Body of pancreas (tissue), 4 donors: ENCODE data around the gene TBC1D4. TPM values are rescaled to one million over a fixed set of nuclear protein-coding genes. Genes with fewer than 3 reads are reported as not detected.

Experiments
- ATAC-seq: fragments of 150-250 bp; one replicate; pipeline ENCODE4 v1.9.1; 2016
- DNase-seq, 4 donors: peaks; one replicate each; pipeline ENCODE4 v3.0.0-alpha.2; 2019
- H3K27ac ChIP-seq, 4 donors: fragments of 200-600 bp; sonication (generic); 1 replicate in 3 of 4; 2 replicates in 1 of 4; pipeline versions ENCODE4 v1.5.1 to v1.6.1; 2016 to 2019; ENCODE audit warnings: mild to moderate bottlenecking in 1 of 4, mixed read lengths in 1 of 4, moderate library complexity in 1 of 4
- H3K27me3 ChIP-seq, 2 donors: fragments of 200-600 bp; sonication (generic); one replicate each; pipeline ENCODE4 v1.6.0; 2016; ENCODE audit warnings: mild to moderate bottlenecking in 1 of 2
- H3K36me3 ChIP-seq, 2 donors: fragments of 200-600 bp; sonication (generic); replicated peaks in 1 of 2; 2 replicates each; pipeline ENCODE4 v1.5.1; 2016; ENCODE audit warnings: low read depth in 2 of 2; ENCODE audit not compliant: insufficient read depth in 1 of 2
- H3K4me1 ChIP-seq: fragments of 200-600 bp; sonication (generic); one replicate; pipeline ENCODE4 v1.6.0; 2016
- H3K4me3 ChIP-seq, 2 donors: fragments of 200-600 bp; sonication (generic); 1 replicate in 1 of 2; 2 replicates in 1 of 2; pipeline ENCODE4 v1.5.1; 2016 to 2019
- H3K9me3 ChIP-seq, 3 donors: fragments of 200-600 bp; sonication (generic); 1 replicate in 2 of 3; 2 replicates in 1 of 3; pipeline ENCODE4 v1.5.1; 2016
- POLR2A ChIP-seq, 3 donors: fragments of 450-650 bp; IDR thresholded peaks; one replicate each; pipeline ENCODE4 v1.6.1; 2016; ENCODE audit warnings: antibody characterized with exemption in 3 of 3, mild to moderate bottlenecking in 2 of 3
- WGBS, 2 donors: methylation state at CpG; one replicate each; pipeline ENCODE4 v1.1.5; 2017; 5-methylcytosine and 5-hydroxymethylcytosine counted together
- intact Hi-C: fragments of 100-400 bp; cut with DNase I; formaldehyde crosslinking; loops from one replicate; pipeline ENCODE4 v1.15.1; 2023
- total RNA-seq, 2 donors: library from RNA; depleted of rRNA; stranded (reverse); fragments of >200 nt; gene quantifications; one replicate each; pipeline ENCODE4 v1.1.0, GENCODE V29; 2016
- TF ChIP-seq, protein P1 (sequence below), 7 experiments: fragments of 450-650 bp in 4 of 7; fragments of 200-600 bp in 3 of 7; sonication (generic) in 3 of 7; IDR thresholded peaks; one replicate each; pipeline ENCODE4 v1.5.1; 2016 to 2019; ENCODE audit warnings: antibody characterized with exemption in 7 of 7

TBC1D4 gene
- total RNA-seq, 2 donors from 2014 or later: 28.3 to 29.7 TPM

- H3K4me3 ChIP-seq: no peak overlapping the region
- DNase-seq: peak; percentile 73 to 88 (median 86)
- no peaks in the 10 kb centered on the region for H3K9me3 ChIP-seq
- TF ChIP-seq POLR2A (IDR thresholded peaks at IDR 0.05): peak in 2 of 3 donors; percentile 48 to 56
- TF ChIP-seq, protein P1, sequence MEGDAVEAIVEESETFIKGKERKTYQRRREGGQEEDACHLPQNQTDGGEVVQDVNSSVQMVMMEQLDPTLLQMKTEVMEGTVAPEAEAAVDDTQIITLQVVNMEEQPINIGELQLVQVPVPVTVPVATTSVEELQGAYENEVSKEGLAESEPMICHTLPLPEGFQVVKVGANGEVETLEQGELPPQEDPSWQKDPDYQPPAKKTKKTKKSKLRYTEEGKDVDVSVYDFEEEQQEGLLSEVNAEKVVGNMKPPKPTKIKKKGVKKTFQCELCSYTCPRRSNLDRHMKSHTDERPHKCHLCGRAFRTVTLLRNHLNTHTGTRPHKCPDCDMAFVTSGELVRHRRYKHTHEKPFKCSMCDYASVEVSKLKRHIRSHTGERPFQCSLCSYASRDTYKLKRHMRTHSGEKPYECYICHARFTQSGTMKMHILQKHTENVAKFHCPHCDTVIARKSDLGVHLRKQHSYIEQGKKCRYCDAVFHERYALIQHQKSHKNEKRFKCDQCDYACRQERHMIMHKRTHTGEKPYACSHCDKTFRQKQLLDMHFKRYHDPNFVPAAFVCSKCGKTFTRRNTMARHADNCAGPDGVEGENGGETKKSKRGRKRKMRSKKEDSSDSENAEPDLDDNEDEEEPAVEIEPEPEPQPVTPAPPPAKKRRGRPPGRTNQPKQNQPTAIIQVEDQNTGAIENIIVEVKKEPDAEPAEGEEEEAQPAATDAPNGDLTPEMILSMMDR (IDR thresholded peaks at IDR 0.05): no peak
- 10 to 17% methylated on average over 6 of the region's 6 CpGs for WGBS, 2 donors
- no peaks in the 10 kb centered on the region for H3K27me3 ChIP-seq
- peak; percentile 97 for ATAC-seq
- H3K36me3 ChIP-seq: no peaks in the 10 kb centered on the region
- peaks cover 49% of the 10 kb centered on the region for H3K4me1 ChIP-seq
- H3K27ac ChIP-seq: peak overlapping the region; percentile 74 to 88 (median 86)
- intact Hi-C loops: no loop called here
Observed at GRCh38 chr13:75458696-75459422, 23.1 kb downstream of the TBC1D4 start.

GRCh38 chr13:75455962-75456361 lies 26.0 kb downstream of the TBC1D4 start:
- peaks cover 38% of the 10 kb centered on the region for H3K4me1 ChIP-seq
- no peak for ATAC-seq
- H3K9me3 ChIP-seq: no peaks in the 10 kb centered on the region
- no peak overlapping the region for H3K4me3 ChIP-seq
- H3K27me3 ChIP-seq: no peaks in the 10 kb centered on the region
- intact Hi-C loops: no loop called here
- no peak for DNase-seq
- TF ChIP-seq, protein P1 (IDR thresholded peaks at IDR 0.05): no peak
- TF ChIP-seq POLR2A (IDR thresholded peaks at IDR 0.05): no peak
- H3K36me3 ChIP-seq: no peaks in the 10 kb centered on the region
- no peak overlapping the region for H3K27ac ChIP-seq

- Histone ChIP-seq H3K9me3 (no peaks in the 10 kb centered on the region), H3K36me3 (no peaks in the 10 kb centered on the region), H3K4me1 (peaks cover 27% of the 10 kb centered on the region), H3K27ac (no peak overlapping the region), H3K27me3 (no peaks in the 10 kb centered on the region), H3K4me3 (no peak overlapping the region)
- DNase-seq (no peak), ATAC-seq (no peak)
- intact Hi-C loops: no loop called here
- 89 to 100% methylated on average over 1 of the region's 1 CpG for WGBS, 2 donors
- TF ChIP-seq, protein P1 (IDR thresholded peaks at IDR 0.05): no peak
- no peak for TF ChIP-seq POLR2A (IDR thresholded peaks at IDR 0.05)
Observed at GRCh38 chr13:75454497-75454896, 27.5 kb downstream of the TBC1D4 start.

GRCh38 chr13:75452564-75452963 lies 29.4 kb downstream of the TBC1D4 start:
- TF ChIP-seq POLR2A (IDR thresholded peaks at IDR 0.05): no peak
- TF ChIP-seq, protein P1 (IDR thresholded peaks at IDR 0.05): no peak
- intact Hi-C loops: no loop called here
- 38 to 42% methylated on average over 8 of the region's 8 CpGs for WGBS, 2 donors
- ATAC-seq (peak; percentile 48), DNase-seq (no peak)
- no peaks in the 10 kb centered on the region for H3K27me3 ChIP-seq
- no peak overlapping the region for H3K4me3 ChIP-seq
- H3K4me1 ChIP-seq: peaks cover 10% of the 10 kb centered on the region
- no peaks in the 10 kb centered on the region for H3K36me3 ChIP-seq
- no peaks in the 10 kb centered on the region for H3K9me3 ChIP-seq
- peak overlapping the region in 3 of 4 donors; percentile 44 to 62 (median 51) for H3K27ac ChIP-seq

GRCh38 chr13:75447493-75447892 lies 34.5 kb downstream of the TBC1D4 start:
- Histone ChIP-seq H3K9me3 (no peaks in the 10 kb centered on the region), H3K36me3 (no peaks in the 10 kb centered on the region), H3K27me3 (no peaks in the 10 kb centered on the region), H3K4me1 (peaks cover 45% of the 10 kb centered on the region), H3K27ac (no peak overlapping the region), H3K4me3 (no peak overlapping the region)
- no peak for DNase-seq
- TF ChIP-seq, protein P1 (IDR thresholded peaks at IDR 0.05): no peak
- TF ChIP-seq POLR2A (IDR thresholded peaks at IDR 0.05): no peak
- intact Hi-C loops: no loop called here
- WGBS, 2 donors: 85 to 86% methylated on average over 4 of the region's 4 CpGs
- ATAC-seq: no peak
